Measurements from ENCODE around the gene COL5A1.

The COL5A1 gene

GRCh38 chr9:134824583-134824982 lies 183.0 kb downstream of the COL5A1 start:
- in situ Hi-C loops (cut with MboI; ENCODE audit: low sequenced_read_pairs) = no loop called here

GRCh38 chr9:134825025-134825424 lies 183.4 kb downstream of the COL5A1 start:
- in situ Hi-C loops (cut with MboI; ENCODE audit: low sequenced_read_pairs) = no loop called here

DNA sequence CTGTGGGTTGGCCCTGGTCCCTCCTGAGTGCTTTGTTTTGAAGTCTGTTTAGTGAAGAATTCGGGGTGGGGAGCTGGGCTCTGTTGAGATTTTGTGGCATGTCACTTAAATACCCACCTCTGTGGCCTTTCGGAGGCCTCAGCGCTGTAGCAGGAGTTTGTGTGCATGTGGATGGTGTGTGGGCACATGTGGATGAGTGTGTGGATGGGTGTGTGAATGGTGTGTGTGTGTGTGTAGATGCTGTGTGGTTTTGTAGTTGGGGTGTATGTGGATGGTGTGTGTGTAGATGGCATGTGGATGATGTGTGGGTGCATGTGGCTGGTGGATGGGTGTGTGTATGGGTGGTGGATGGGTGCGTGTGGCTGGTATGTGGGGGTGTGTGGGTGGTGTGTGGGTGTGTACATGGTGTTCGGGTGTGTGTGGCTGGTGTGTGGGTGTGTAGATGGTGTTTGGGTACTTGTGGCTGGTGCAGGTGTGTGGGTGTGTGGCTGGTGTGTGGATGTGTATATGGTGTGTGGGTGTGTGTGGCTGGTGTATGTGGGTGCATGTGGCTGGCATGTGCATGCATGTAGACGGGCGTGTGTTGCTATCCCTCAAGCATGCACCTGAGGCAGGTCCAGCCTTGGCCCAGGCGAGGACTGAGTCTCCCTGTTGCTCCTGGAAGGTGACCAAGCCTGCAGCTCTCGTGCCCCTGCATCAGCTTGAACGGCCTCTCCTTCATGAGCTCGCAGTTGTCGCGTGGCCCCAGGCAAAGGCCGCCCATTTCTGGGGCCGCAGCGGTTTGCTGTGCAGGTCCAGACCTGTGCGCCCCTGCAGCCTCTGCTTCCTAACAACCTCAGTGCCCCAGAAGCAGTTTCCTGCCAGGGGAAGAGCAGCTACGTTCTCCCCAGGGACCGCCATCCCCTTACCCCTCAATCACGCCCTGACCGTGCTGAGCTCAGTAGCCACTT lies 185.0 kb downstream of the COL5A1 start:
- in situ Hi-C loops (cut with MboI; ENCODE audit: low sequenced_read_pairs) = no loop called here

DNA sequence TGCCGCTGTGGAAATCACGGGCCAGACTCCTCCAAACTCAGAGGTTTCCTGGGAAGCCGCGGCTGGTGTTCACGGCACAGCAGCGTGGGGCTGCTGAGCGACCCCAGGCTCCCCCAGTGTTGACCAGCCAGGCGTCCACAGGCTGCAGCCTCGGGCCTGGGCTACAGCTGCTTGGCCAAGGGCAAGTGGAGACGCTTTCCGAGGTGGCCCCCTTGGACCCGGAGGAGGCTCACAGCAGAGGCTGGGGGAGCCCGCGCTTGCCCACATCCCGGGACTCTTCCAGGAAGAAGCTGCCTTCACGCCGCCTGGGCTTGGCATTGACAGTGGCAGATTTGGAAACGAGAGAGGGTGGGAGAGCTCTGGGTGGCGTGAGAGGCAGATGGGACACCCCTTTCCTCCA lies 186.0 kb downstream of the COL5A1 start:
- in situ Hi-C loops (cut with MboI; ENCODE audit: low sequenced_read_pairs) = no loop called here

DNA sequence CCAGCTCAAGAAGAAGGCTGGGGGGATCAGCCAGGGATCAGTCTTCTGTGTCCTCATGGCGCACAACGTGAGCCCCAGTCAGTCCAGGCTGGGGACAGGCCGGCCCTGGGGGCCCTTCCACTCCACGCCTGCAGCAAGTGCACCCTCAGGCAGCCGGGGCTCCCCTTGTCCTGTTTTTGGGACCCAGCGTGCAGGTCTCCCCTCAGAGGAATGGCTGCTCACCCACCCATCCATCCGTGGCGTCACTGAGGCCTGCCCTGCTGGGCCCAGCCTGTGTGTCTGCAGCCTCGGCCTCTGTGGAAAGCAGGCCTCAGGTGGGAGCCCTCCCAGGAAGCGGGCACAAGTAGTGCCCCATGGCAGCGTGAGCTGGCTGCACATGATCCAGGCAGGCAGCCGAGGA lies 186.4 kb downstream of the COL5A1 start:
- in situ Hi-C loops (cut with MboI; ENCODE audit: low sequenced_read_pairs) = no loop called here

DNA sequence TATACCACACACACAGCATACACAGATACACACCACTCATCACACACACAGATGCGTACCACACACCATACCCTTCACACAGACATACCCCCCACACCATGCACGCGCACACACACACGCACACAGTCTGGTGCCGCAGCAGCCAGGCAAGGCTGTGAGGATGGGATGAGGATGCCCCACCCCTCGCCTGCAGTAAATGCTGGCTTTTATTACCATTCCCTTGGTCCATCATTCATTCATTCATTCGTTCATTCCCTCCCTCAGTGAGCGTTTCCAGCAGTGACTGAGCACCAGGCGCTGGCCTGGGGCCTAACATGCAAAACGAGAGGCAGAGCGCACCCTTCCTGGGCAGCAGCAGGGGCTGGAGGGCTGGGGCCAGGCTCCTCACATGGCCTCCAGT lies 187.3 kb downstream of the COL5A1 start:
- in situ Hi-C loops (cut with MboI; ENCODE audit: low sequenced_read_pairs) = no loop called here

DNA sequence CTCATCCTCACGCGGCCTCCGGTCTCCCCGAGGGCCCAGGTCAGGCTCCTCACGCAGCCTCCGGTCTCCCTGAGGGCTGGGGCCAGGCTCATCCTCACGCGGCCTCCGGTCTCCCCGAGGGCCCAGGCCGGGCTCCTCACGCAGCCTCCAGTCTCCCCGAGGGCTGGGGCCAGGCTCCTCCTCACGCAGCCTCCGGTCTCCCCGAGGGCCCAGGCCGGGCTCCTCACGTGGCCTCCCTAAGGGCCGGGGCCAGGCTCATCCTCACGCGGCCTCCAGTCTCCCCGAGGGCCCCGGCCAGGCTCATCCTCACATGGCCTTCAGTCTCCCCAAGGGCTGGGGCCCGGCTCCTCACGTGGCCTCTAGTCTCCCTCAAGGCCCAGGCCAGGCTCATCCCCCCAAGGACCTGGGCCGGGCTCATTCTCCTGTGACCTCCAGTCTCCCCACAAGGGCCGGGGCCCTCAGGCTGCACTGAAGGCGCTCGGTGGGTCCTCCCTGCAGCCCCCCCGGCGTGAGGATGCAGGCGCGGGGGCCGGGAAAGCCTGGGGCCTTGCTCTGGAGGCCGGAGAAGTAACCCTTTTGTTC lies 187.8 kb downstream of the COL5A1 start:
- in situ Hi-C loops (cut with MboI; ENCODE audit: low sequenced_read_pairs) = no loop called here

DNA sequence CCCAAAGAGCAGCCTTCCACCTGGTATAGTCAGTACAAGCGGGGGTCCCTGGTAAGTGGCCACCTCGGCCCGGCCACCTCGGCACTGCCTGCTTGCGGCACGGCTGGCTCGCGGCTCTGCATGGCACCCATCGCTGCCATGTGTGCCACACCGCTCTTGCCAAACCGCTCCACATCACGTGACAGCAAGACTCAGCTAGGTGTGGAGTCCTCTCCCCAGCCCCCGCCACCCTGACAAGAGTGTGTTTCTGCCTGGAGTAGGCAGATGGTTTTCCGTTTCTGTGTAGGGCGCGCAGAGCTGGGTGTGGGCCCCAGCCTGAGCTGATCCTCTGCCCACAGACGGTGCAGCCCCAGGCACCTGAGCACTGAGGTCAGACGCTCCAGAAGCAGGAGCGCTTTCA lies 188.5 kb downstream of the COL5A1 start:
- in situ Hi-C loops (cut with MboI; ENCODE audit: low sequenced_read_pairs) = no loop called here

GRCh38 chr9:134830926-134831720 lies 189.5 kb downstream of the COL5A1 start:
- in situ Hi-C loops (cut with MboI; ENCODE audit: low sequenced_read_pairs) = no loop called here

DNA sequence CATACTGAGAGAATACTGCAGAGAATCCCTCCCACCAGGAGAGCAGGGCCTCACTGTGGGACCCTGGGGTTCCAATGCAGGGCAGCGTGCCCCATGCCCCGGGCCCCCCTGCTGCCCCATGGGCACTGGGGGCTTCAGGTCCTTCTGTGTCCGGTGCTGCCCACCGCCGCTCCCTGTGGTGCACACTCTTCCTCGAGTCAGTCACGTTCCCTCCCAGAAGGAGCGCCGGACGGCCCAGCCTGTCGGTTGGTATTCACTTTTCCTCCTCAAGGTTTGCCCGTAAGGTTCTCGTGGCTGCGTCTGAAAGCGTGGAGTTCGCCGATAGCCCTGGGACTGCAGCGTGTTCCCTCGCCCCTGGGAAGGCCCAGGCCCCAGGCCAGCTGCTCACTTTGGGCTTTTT lies 190.9 kb downstream of the COL5A1 start:
- in situ Hi-C loops (cut with MboI; ENCODE audit: low sequenced_read_pairs) = no loop called here

- in situ Hi-C loops (cut with MboI; ENCODE audit: low sequenced_read_pairs) = no loop called here
Measured at GRCh38 chr9:134833294-134833880, 191.8 kb downstream of the COL5A1 start.

DNA sequence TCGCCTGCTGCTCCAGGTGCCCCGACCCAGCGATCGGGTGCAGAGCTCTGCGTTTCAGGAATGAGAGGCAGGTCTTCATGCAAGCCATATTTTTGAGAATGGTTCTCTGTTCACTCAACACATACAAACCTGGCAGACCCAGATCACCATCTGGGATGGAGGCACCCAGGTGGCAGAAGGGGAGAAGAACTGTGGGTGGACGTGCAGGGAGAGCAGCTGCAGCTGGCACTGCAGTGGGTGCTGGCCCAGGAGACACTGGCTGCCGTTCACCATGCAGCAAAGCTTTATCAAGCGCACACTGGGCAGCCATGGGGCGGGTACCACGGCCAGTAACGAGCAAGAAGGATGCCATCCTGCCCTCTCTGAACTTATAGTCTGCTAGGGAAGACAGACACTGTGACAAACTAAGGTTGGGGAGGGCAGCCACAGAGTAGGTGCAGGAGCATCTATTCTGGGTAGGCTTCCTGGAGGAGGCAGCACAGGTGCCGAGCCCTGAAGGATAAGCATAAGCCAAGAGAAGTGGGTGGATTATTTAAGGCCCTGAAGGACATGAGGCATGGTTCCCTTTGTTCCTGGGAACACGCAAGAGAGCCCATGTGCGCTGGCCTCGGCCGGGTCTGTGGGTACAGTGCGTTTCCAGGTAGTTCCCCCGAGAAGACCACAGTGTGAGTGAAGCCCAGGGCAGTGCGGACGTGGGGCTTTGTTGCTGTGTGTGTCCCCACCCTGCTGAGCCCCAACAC lies 192.8 kb downstream of the COL5A1 start:
- in situ Hi-C loops (cut with MboI; ENCODE audit: low sequenced_read_pairs) = no loop called here

DNA sequence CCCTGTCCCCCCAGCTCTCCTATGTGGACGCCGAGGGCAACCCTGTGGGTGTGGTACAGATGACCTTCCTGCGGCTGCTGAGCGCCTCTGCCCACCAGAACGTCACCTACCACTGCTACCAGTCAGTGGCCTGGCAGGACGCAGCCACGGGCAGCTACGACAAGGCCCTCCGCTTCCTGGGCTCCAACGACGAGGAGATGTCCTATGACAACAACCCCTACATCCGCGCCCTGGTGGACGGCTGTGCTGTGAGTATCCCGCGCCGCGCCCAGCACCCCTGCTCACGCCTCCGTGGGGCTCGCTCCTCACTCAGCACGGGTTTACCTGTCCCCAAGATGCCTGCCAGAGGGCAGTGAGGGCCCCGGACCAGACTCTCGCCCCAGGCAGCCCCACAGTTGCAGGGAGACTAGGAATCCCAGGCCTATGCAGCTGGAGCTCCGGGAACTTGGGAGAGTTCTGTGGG lies 193.4 kb downstream of the COL5A1 start:
- in situ Hi-C loops (cut with MboI; ENCODE audit: low sequenced_read_pairs) = no loop called here

- in situ Hi-C loops (cut with MboI; ENCODE audit: low sequenced_read_pairs) = no loop called here
Measured at GRCh38 chr9:134835448-134835847, 193.8 kb downstream of the COL5A1 start.

- in situ Hi-C loops (cut with MboI; ENCODE audit: low sequenced_read_pairs) = no loop called here
Measured at GRCh38 chr9:134835987-134836386, 194.4 kb downstream of the COL5A1 start.

GRCh38 chr9:134836406-134836970 lies 194.9 kb downstream of the COL5A1 start:
- in situ Hi-C loops (cut with MboI; ENCODE audit: low sequenced_read_pairs) = no loop called here

DNA sequence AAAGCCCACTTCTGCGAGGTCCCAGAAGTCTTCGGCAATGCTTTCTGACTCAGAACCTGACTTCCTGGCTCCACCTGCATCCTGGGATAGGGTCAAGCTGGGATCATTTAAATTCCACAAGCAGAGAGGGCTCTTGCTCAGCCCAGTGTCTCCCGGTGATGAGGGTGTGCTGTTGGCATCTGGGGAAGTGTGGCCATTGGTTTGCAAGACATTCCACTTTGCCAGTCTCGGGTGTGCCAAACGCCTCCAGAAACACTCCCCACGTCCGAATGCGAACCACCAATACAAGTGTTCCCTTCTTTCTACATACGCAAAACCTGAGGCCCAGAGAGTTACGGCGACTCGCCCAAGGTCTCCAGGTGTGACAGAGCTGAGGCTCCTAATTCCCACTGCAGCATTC lies 195.9 kb downstream of the COL5A1 start:
- in situ Hi-C loops (cut with MboI; ENCODE audit: low sequenced_read_pairs) = no loop called here

DNA sequence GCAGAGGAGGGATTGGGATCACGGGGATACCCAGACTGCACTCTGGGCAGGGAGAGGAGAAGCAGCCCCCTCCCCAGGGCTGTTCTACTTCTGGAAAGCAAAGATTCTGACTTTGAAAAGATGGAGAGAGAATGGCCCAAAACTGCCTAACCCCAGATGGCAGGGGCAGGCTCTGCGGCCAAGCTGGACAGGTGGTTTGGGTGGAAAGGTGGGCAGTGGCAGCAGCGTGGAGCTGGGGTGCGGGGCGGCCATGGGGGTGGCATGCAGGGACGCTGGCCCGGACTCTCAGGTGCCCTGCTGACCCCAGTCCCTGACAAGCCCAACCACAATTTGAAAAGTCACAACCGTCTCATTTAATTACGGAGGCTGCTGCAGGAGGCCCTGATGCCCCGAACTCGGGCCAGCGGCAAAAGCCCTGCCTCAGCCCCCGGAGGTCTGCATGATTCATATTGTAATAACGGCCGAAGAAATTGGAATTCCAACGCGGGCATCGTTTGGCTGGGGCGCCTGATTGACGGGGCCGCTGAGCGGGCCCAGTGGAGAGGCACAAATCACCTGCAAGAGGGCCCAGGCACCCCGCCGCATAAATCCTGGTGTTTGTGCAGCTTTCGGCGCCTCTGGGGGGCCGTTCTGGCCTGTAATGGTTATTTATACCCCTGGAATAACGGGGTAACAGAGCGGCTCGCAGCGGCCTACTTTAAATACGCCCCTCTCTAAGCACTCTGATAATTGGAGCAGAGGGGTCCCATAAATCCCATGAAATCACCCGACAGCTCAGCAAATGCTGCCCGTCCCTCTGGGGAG lies 197.2 kb downstream of the COL5A1 start:
- in situ Hi-C loops (cut with MboI; ENCODE audit: low sequenced_read_pairs) = no loop called here

DNA sequence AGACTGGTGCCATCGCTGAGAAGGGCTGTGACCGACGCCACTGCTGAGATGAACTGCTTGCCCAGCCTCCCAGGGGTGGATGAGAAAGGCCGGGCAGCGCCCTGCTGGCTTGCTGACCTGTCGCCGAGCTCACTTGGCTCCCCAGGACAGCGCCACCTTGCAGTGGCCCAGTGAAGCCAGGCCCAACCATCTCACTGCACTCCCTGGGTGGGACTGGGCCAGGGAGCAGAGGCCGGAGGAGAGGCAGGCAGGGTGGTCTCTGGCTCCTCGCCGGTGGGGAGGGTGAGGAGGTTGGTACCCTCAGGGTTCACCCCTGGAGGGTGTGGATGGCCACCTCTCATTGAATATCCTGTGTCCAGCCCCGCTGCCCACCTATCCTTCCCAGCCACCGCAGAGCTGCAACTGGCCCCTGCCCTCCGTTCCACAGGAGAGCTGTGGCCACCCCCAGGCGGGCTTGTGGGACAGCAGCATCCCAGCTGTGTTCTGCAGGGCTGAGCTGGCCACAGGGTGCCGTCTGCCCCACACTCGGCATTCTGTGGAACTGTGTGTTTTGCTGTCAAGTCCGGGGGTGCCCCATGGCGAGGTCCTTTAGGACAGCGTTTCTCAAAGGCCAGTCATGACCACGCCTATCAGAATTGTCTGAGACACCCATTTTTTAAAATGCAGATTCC lies 198.0 kb downstream of the COL5A1 start:
- in situ Hi-C loops (cut with MboI; ENCODE audit: low sequenced_read_pairs) = no loop called here
